ENCODE measurements around the gene BAZ2B. TPM values are rescaled to one million over a fixed set of nuclear protein-coding genes. Genes with fewer than 3 reads are reported as not detected.

Gene BAZ2B
- total RNA-seq, 1 experiment from 2014 or later = 19.9 TPM

DNA sequence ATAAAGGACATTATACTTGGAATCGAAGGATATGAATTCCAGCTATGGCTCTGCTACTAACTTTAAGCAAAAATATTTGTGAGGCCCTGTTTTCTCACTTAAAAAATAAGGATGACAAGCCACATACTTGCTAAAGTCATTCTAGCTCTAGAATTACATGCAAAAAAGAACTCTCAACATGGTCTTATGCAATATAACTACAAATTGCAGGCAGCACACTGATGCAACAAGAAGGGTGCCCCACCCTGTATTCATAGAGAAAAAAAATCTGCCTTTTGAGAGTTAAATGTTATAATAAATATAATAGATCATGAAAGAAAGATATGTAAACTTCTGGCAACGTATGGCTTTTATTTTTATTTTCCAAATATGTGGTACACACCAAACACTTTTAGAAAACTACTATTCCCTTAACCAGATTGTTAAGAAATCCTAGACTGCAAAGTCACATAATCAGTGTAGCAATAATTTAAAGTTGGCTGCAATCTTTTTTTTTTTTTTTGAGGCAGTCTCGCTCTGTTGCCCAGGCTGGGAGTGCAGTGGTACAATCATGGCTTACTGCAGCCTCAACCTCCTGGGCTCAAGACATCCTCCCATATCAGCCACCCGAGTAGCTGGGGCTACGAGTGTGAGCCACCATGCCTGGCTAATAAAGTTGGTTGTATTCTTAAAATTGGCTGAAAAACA, 289.6 kb downstream of the BAZ2B start:
- no peaks in the 10 kb centered on the region for H3K79me2 ChIP-seq (ENCODE audit: insufficient read depth, low read length)
- TF ChIP-seq ZFX (IDR thresholded peaks at IDR 0.05) (no peak), CEBPB (IDR thresholded peaks at IDR 0.05; ENCODE audit: low read depth) (peak; percentile 76)
- no TSS peak for BruUV-seq (replicated peaks)
- no peaks in the 10 kb centered on the region for H4K20me1 ChIP-seq (ENCODE audit: insufficient read depth)
- no peak for DNase-seq (ENCODE audit: low read depth, low spot score)
- no peak overlapping the region for H3K4me3 ChIP-seq (replicated peaks in 1 of 2; ENCODE audit: low read depth in 1 of 2, low read length in 2 of 2)
- no peaks in the 10 kb centered on the region for H3K4me1 ChIP-seq (ENCODE audit: control insufficient read depth in 1 of 2, insufficient read depth in 2 of 2, low read length in 2 of 2)
- H3K9me3 ChIP-seq (ENCODE audit: control insufficient read depth in 1 of 2, insufficient read depth in 1 of 2, low read depth in 1 of 2, low read length in 2 of 2) = no peaks in the 10 kb centered on the region
- no peak overlapping the region for H3K27ac ChIP-seq (ENCODE audit: low read depth, low read length)
- ChIA-PET CTCF (no interaction called here), POLR2A (no interaction called here), RAD21 (ENCODE audit: low non-redundant PET in 1 of 2, low total read pairs in 2 of 2, uncharacterized antibody in 2 of 2, unreplicated experiment in 2 of 2) (no interaction called here)
- intact Hi-C loops (cut with micrococcal nuclease) = no loop called here
- no peak overlapping the region for H3K4me2 ChIP-seq (ENCODE audit: low read length)
- H3K9ac ChIP-seq (ENCODE audit: low read length) = no peak overlapping the region
- no peak for ATAC-seq
- H3K9me2 ChIP-seq (ENCODE audit: insufficient read depth) = no peaks in the 10 kb centered on the region
- H3K27me3 ChIP-seq (ENCODE audit: insufficient read depth, low read length) = no peaks in the 10 kb centered on the region
- no peaks in the 10 kb centered on the region for H3K36me3 ChIP-seq (ENCODE audit: control insufficient read depth in 1 of 2, insufficient read depth in 2 of 2, low read length in 2 of 2)
- no peak overlapping the region for H2AFZ ChIP-seq (ENCODE audit: low read depth, low read length, poor library complexity, severe bottlenecking)

GRCh38 chr2:159322419-159322818, 293.9 kb downstream of the BAZ2B start:
- no TSS peak for BruUV-seq (replicated peaks)
- intact Hi-C loops (cut with micrococcal nuclease) = no loop called here
- H4K20me1 ChIP-seq (ENCODE audit: insufficient read depth) = no peaks in the 10 kb centered on the region
- ChIA-PET POLR2A (no interaction called here), RAD21 (ENCODE audit: low non-redundant PET in 1 of 2, low total read pairs in 2 of 2, uncharacterized antibody in 2 of 2, unreplicated experiment in 2 of 2) (no interaction called here), CTCF (no interaction called here)
- no peak overlapping the region for H2AFZ ChIP-seq (ENCODE audit: low read depth, low read length, poor library complexity, severe bottlenecking)
- H3K79me2 ChIP-seq (ENCODE audit: insufficient read depth, low read length) = no peaks in the 10 kb centered on the region
- H3K4me2 ChIP-seq (ENCODE audit: low read length) = no peak overlapping the region
- no peaks in the 10 kb centered on the region for H3K36me3 ChIP-seq (ENCODE audit: control insufficient read depth in 1 of 2, insufficient read depth in 2 of 2, low read length in 2 of 2)
- no peaks in the 10 kb centered on the region for H3K9me2 ChIP-seq (ENCODE audit: insufficient read depth)
- no peaks in the 10 kb centered on the region for H3K4me1 ChIP-seq (ENCODE audit: control insufficient read depth in 1 of 2, insufficient read depth in 2 of 2, low read length in 2 of 2)
- DNase-seq (ENCODE audit: low read depth, low spot score) (no peak), ATAC-seq (no peak)
- H3K9me3 ChIP-seq (ENCODE audit: control insufficient read depth in 1 of 2, insufficient read depth in 1 of 2, low read depth in 1 of 2, low read length in 2 of 2) = no peaks in the 10 kb centered on the region
- no peaks in the 10 kb centered on the region for H3K27me3 ChIP-seq (ENCODE audit: insufficient read depth, low read length)
- no peak overlapping the region for H3K4me3 ChIP-seq (replicated peaks in 1 of 2; ENCODE audit: low read depth in 1 of 2, low read length in 2 of 2)
- no peak overlapping the region for H3K27ac ChIP-seq (ENCODE audit: low read depth, low read length)
- no peak for TF ChIP-seq RAD21 (IDR thresholded peaks at IDR 0.05; ENCODE audit: low read depth)
- no peak for TF ChIP-seq FOSL1 (IDR thresholded peaks at IDR 0.05; ENCODE audit: low read depth)
- TF ChIP-seq SRF (IDR thresholded peaks at IDR 0.05; ENCODE audit: low read depth) = no peak
- TF ChIP-seq ELF1 (IDR thresholded peaks at IDR 0.05; ENCODE audit: borderline replicate concordance, low read depth) = no peak
- no peak for TF ChIP-seq SP1 (IDR thresholded peaks at IDR 0.05; ENCODE audit: low read depth)
- TF ChIP-seq ZFX (IDR thresholded peaks at IDR 0.05) = no peak
- no peak for TF ChIP-seq EGR1 (IDR thresholded peaks at IDR 0.05; ENCODE audit: low read depth)
- no peak for TF ChIP-seq ZNF274 (IDR thresholded peaks at IDR 0.05; ENCODE audit: low read depth, low read length)
- no peak for TF ChIP-seq CTCF (IDR thresholded peaks at IDR 0.05 in 2 of 3, conservative IDR thresholded peaks at IDR 0.05 in 1 of 3; ENCODE audit: borderline replicate concordance in 1 of 3, insufficient read depth in 1 of 3, low read depth in 2 of 3, low read length in 2 of 3)
- TF ChIP-seq SIN3A (IDR thresholded peaks at IDR 0.05; ENCODE audit: low read depth) = no peak
- no peak for TF ChIP-seq POLR2A (IDR thresholded peaks at IDR 0.05; ENCODE audit: borderline replicate concordance, extremely low read depth, insufficient read depth, insufficient read length)
- no peak for TF ChIP-seq TCF7L2 (IDR thresholded peaks at IDR 0.05; ENCODE audit: borderline replicate concordance, extremely low read depth, insufficient read depth, insufficient read length)
- no peak for TF ChIP-seq CEBPB (IDR thresholded peaks at IDR 0.05; ENCODE audit: low read depth)
- TF ChIP-seq POLR2AphosphoS5 (IDR thresholded peaks at IDR 0.05; ENCODE audit: low read depth, low read length) = no peak
- no peak for TF ChIP-seq EZH2 (IDR thresholded peaks at IDR 0.05)
- TF ChIP-seq, protein P1, sequence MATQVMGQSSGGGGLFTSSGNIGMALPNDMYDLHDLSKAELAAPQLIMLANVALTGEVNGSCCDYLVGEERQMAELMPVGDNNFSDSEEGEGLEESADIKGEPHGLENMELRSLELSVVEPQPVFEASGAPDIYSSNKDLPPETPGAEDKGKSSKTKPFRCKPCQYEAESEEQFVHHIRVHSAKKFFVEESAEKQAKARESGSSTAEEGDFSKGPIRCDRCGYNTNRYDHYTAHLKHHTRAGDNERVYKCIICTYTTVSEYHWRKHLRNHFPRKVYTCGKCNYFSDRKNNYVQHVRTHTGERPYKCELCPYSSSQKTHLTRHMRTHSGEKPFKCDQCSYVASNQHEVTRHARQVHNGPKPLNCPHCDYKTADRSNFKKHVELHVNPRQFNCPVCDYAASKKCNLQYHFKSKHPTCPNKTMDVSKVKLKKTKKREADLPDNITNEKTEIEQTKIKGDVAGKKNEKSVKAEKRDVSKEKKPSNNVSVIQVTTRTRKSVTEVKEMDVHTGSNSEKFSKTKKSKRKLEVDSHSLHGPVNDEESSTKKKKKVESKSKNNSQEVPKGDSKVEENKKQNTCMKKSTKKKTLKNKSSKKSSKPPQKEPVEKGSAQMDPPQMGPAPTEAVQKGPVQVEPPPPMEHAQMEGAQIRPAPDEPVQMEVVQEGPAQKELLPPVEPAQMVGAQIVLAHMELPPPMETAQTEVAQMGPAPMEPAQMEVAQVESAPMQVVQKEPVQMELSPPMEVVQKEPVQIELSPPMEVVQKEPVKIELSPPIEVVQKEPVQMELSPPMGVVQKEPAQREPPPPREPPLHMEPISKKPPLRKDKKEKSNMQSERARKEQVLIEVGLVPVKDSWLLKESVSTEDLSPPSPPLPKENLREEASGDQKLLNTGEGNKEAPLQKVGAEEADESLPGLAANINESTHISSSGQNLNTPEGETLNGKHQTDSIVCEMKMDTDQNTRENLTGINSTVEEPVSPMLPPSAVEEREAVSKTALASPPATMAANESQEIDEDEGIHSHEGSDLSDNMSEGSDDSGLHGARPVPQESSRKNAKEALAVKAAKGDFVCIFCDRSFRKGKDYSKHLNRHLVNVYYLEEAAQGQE (IDR thresholded peaks at IDR 0.05; ENCODE audit: low read depth) = no peak
- no peak for TF ChIP-seq MAX (IDR thresholded peaks at IDR 0.05)
- TF ChIP-seq JUND (IDR thresholded peaks at IDR 0.05) = no peak
- H3K9ac ChIP-seq (ENCODE audit: low read length) = no peak overlapping the region
